Tibial nerve (tissue), 4 donors: ENCODE measurements around the gene MARCHF3.

Experiments
- EP300 ChIP-seq, 2 donors: sonication (generic); formaldehyde crosslinking; IDR thresholded peaks; one replicate each; pipeline ENCODE4 v1.6.1; 2017; ENCODE audit warnings: antibody characterized with exemption in 2 of 2, mild to moderate bottlenecking in 1 of 2
- TF ChIP-seq, protein P1 (sequence below), 5 experiments: fragments of 200-600 bp in 3 of 5; fragments of 450-650 bp in 2 of 5; sonication (generic) in 3 of 5; IDR thresholded peaks; one replicate each; pipeline ENCODE4 v1.5.1; 2016 to 2019; ENCODE audit warnings: antibody characterized with exemption in 5 of 5, mild to moderate bottlenecking in 3 of 5, moderate library complexity in 2 of 5

DNA sequence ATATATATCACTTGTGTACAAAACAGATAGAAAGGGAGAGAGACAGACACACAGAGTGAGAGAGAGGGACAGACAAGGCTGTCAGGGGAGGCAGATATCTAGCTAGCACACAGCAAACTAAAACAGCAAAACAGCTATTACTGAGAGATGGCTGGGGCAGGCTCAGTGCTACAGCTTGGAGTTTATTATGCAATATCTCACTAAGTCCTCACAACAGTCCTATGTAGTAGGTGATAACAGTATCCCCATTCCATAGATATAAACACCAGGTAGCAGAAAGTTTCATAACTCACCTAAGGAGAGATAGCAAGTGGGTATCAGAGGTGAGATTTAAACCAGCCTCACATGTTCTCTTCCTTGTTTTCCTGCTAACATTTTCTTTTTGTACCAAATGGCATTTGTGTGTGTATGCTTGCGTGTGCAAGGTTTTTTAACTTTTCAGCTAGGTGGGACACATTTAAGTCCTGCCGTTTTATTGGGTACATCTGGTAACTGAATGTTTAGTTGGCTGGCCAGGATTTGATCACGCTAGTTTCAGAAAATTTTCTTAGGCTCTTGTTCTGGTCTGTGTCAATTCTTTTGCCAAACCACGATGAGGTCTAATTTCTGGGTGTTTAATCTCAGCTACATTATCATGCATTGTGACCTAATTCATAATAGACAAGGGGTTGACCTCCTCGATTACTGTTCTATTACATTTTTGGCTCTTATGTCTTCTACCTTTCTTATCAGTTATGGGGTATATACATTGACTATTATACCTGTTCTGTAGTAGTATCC, 148.3 kb downstream of the MARCHF3 start:
- TF ChIP-seq, protein P1, sequence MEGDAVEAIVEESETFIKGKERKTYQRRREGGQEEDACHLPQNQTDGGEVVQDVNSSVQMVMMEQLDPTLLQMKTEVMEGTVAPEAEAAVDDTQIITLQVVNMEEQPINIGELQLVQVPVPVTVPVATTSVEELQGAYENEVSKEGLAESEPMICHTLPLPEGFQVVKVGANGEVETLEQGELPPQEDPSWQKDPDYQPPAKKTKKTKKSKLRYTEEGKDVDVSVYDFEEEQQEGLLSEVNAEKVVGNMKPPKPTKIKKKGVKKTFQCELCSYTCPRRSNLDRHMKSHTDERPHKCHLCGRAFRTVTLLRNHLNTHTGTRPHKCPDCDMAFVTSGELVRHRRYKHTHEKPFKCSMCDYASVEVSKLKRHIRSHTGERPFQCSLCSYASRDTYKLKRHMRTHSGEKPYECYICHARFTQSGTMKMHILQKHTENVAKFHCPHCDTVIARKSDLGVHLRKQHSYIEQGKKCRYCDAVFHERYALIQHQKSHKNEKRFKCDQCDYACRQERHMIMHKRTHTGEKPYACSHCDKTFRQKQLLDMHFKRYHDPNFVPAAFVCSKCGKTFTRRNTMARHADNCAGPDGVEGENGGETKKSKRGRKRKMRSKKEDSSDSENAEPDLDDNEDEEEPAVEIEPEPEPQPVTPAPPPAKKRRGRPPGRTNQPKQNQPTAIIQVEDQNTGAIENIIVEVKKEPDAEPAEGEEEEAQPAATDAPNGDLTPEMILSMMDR (IDR thresholded peaks at IDR 0.05): no peak
- TF ChIP-seq EP300 (IDR thresholded peaks at IDR 0.05): no peak
